ENCODE measurements around the gene KYNU. TPM values are rescaled to one million over a fixed set of nuclear protein-coding genes. Genes with fewer than 3 reads are reported as not detected.

Gene KYNU
- total and polyA plus RNA-seq, 9 of the 15 experiments (the other 6 are each of a cell fraction or from before 2014, with no cell fraction given) = 2.6 to 11.6 (median 7.2) TPM

DNA sequence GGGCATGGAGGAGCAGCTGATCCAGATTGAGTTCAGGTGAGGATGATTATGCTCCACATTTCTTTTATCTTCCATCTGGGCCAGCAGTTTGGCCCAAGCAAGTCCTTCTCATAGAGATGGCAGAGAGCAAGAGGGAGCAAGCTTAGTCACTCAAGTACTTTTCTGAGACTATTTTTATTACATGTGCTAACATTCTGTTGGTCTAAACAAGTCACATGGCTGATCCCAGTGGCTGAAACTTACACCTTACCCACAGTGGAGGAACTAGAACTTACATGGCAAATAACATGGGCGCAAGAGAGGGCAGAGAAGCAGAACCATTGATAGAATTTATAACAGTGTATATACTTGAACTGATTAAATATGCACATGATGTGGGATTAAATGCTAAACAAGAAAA lies 105.7 kb downstream of the KYNU start (continued):
- no peak for TF ChIP-seq ELK3 (CRISPR knock-in tag; IDR thresholded peaks at IDR 0.05)
- TF ChIP-seq HDAC6 (IDR thresholded peaks at IDR 0.05; ENCODE audit: low read depth, low read length) = no peak
- TF ChIP-seq MAZ (CRISPR knock-in tag; conservative IDR thresholded peaks at IDR 0.05 in 1 of 2, IDR thresholded peaks at IDR 0.05 in 1 of 2) = no peak
- TF ChIP-seq THRA (IDR thresholded peaks at IDR 0.05) = no peak
- TF ChIP-seq, protein P1, sequence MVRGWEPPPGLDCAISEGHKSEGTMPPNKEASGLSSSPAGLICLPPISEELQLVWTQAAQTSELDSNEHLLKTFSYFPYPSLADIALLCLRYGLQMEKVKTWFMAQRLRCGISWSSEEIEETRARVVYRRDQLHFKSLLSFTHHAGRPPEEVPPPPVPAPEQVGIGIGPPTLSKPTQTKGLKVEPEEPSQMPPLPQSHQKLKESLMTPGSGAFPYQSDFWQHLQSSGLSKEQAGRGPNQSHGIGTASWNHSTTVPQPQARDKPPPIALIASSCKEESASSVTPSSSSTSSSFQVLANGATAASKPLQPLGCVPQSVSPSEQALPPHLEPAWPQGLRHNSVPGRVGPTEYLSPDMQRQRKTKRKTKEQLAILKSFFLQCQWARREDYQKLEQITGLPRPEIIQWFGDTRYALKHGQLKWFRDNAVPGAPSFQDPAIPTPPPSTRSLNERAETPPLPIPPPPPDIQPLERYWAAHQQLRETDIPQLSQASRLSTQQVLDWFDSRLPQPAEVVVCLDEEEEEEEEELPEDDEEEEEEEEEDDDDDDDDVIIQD (CRISPR knock-in tag; IDR thresholded peaks at IDR 0.05) = no peak
- TF ChIP-seq ZNF134 (CRISPR knock-in tag; conservative IDR thresholded peaks at IDR 0.05) = no peak

GRCh38 chr2:142984657-142985056 lies 107.2 kb downstream of the KYNU start:
- FAIRE-seq = no peak
- ChIA-PET POLR2A (no interaction called here), CTCF (ENCODE audit: low intra/inter-chr PET ratio) (no interaction called here)
- H3K79me2 ChIP-seq (ENCODE audit: control insufficient read depth, insufficient read depth, low read length) = no peaks in the 10 kb centered on the region
- H2AFZ ChIP-seq (ENCODE audit: low read depth, low read length) = no peak overlapping the region
- H3K36me3 ChIP-seq (ENCODE audit: control insufficient read depth, insufficient read depth, low read length) = no peaks in the 10 kb centered on the region
- WGBS (ENCODE audit: insufficient coverage, low coverage, missing lambda C conversion rate) = 11% methylated on average over 2 of the region's 2 CpGs
- H4K20me1 ChIP-seq (replicated peaks; ENCODE audit: control insufficient read depth, insufficient read depth, low read length) = no peaks in the 10 kb centered on the region
- in situ Hi-C loops (cut with MboI) (loop anchor here (25.0 kb wide), 1 partner anchor 297 kb away; no protein-coding TSS in a partner anchor), intact Hi-C loops (cut with micrococcal nuclease) (loop anchor here (5.0 to 10.0 kb wide), 2 partner anchors 107 to 700 kb away; partner anchors contain the start of gene KYNU)
- no peak overlapping the region for H3K9ac ChIP-seq (ENCODE audit: insufficient read depth in 1 of 2, low read depth in 2 of 2, low read length in 2 of 2)
- no TSS peak for BruUV-seq (replicated peaks)
- no peaks in the 10 kb centered on the region for H3K4me1 ChIP-seq (replicated peaks in 1 of 2; ENCODE audit: control insufficient read depth in 2 of 2, insufficient read depth in 2 of 2, low read length in 2 of 2)
- H3K27me3 ChIP-seq (ENCODE audit: control insufficient read depth in 2 of 2, insufficient read depth in 2 of 2, low read length in 2 of 2) = no peaks in the 10 kb centered on the region
- no peak for ATAC-seq
- DNase-seq (ENCODE audit: extremely low read depth in 1 of 4, low spot score in 3 of 4) = no peak
- H3K4me3 ChIP-seq = no peak overlapping the region
- H3K4me2 ChIP-seq (ENCODE audit: insufficient read depth, low read length) = no peak overlapping the region
- TF ChIP-seq ZFP1 (CRISPR knock-in tag; IDR thresholded peaks at IDR 0.05) = no peak
- no peaks in the 10 kb centered on the region for H3K9me3 ChIP-seq (replicated peaks; ENCODE audit: control insufficient read depth, insufficient read depth, low read depth, low read length)
- H3K9me1 ChIP-seq (ENCODE audit: control insufficient read depth, insufficient read depth, low read length) = no peaks in the 10 kb centered on the region
- H3K27ac ChIP-seq (ENCODE audit: extremely low read depth, low read depth, low read length) = no peak overlapping the region

Data from K562 (cell line).